Measurements from ENCODE around the gene KPTN. TPM values are rescaled to one million over a fixed set of nuclear protein-coding genes. Genes with fewer than 3 reads are reported as not detected.

Gene KPTN
- total and polyA plus RNA-seq, 2 donors (not counting 1 experiment from before 2014, with no cell fraction given) = 8.1 to 11.4 TPM

DNA sequence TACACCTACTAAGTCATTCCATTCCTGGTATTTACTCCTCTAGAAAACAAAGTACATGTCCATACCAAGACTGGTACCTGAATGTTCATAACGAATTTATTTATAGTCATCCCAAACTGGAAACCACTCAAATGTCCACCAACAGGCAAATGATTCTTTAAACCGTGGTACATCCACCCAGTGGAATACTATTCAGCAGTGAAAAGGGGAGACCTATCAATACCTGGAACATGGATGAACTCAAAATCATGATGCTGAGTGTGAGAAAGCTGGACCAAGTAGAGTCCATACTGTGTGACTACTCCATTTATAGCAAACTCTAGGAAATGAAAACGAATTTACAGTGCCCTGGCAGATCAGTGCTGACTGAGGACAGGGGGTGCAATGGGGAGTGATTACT is 42.8 kb upstream of the KPTN start:
- Mint-ChIP-seq H3K4me1 (peaks cover 5% of the 10 kb centered on the region), H3K27me3 (peaks cover 28% of the 10 kb centered on the region), H3K27ac (no peak overlapping the region), H3K4me3 (no peak overlapping the region), H3K9me3 (ENCODE audit: insufficient read depth) (no peaks in the 10 kb centered on the region)
- no peaks in the 10 kb centered on the region for H3K36me3 ChIP-seq (replicated peaks in 1 of 2; ENCODE audit: control extremely low read depth in 1 of 2, control insufficient read depth in 1 of 2, extremely low read depth in 1 of 2, insufficient read depth in 2 of 2, low read length in 1 of 2)
- H3K9ac ChIP-seq (ENCODE audit: low read length) = no peak overlapping the region
- H3K79me2 ChIP-seq (ENCODE audit: control insufficient read depth, insufficient read depth, low read length) = no peaks in the 10 kb centered on the region
- no peak overlapping the region for H2AFZ ChIP-seq (ENCODE audit: insufficient read depth, low read depth, low read length, poor library complexity, severe bottlenecking)
- WGBS (ENCODE audit: insufficient coverage) = no CpG with 5 or more reads among the region's 3 CpGs
- no peak for ATAC-seq (ENCODE audit: low read depth)
- H3K27ac ChIP-seq (ENCODE audit: low read length in 2 of 2) = no peak overlapping the region
- TF ChIP-seq, protein P1, sequence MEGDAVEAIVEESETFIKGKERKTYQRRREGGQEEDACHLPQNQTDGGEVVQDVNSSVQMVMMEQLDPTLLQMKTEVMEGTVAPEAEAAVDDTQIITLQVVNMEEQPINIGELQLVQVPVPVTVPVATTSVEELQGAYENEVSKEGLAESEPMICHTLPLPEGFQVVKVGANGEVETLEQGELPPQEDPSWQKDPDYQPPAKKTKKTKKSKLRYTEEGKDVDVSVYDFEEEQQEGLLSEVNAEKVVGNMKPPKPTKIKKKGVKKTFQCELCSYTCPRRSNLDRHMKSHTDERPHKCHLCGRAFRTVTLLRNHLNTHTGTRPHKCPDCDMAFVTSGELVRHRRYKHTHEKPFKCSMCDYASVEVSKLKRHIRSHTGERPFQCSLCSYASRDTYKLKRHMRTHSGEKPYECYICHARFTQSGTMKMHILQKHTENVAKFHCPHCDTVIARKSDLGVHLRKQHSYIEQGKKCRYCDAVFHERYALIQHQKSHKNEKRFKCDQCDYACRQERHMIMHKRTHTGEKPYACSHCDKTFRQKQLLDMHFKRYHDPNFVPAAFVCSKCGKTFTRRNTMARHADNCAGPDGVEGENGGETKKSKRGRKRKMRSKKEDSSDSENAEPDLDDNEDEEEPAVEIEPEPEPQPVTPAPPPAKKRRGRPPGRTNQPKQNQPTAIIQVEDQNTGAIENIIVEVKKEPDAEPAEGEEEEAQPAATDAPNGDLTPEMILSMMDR (IDR thresholded peaks at IDR 0.05) = no peak
- no peak for TF ChIP-seq EZH2 (IDR thresholded peaks at IDR 0.05; ENCODE audit: borderline replicate concordance, insufficient read depth, low read depth, low read length, poor library complexity, severe bottlenecking)
- POLR2A ChIA-PET = interaction anchor here (0.6 kb wide), 1 partner anchor 19 kb away, joined by 6 read pairs; no protein-coding TSS in a partner anchor
- no peak for DNase-seq
- CTCF ChIA-PET = no interaction called here
- no peak overlapping the region for H3K4me3 ChIP-seq (ENCODE audit: control extremely low read depth in 1 of 5, extremely low read depth in 1 of 5, insufficient read depth in 1 of 5, low read depth in 2 of 5, low read length in 4 of 5)
- intact Hi-C loops (cut with micrococcal nuclease) = no loop called here
- H3K4me2 ChIP-seq (replicated peaks; ENCODE audit: low read depth, low read length, poor library complexity, severe bottlenecking) = no peak overlapping the region
- H3K4me1 ChIP-seq (ENCODE audit: control insufficient read depth in 2 of 2, insufficient read depth in 2 of 2, low read length in 2 of 2) = peaks cover 5 to 11% of the 10 kb centered on the region in 2 donors
- H3K27me3 ChIP-seq (replicated peaks in 1 of 4; ENCODE audit: control extremely low read depth in 1 of 4, control insufficient read depth in 3 of 4, insufficient read depth in 4 of 4, low read length in 3 of 4) = peaks cover 2 to 32% (median 16%) of the 10 kb centered on the region in 4 experiments
- peaks cover 0 to 14% (median 0%) of the 10 kb centered on the region in 3 donors for H3K9me3 ChIP-seq (ENCODE audit: control extremely low read depth in 1 of 3, control insufficient read depth in 2 of 3, insufficient read depth in 1 of 3, low read length in 2 of 3)
- no peaks in the 10 kb centered on the region for H4K20me1 ChIP-seq (ENCODE audit: control insufficient read depth, insufficient read depth, low read length, poor library complexity, severe bottlenecking)

DNA sequence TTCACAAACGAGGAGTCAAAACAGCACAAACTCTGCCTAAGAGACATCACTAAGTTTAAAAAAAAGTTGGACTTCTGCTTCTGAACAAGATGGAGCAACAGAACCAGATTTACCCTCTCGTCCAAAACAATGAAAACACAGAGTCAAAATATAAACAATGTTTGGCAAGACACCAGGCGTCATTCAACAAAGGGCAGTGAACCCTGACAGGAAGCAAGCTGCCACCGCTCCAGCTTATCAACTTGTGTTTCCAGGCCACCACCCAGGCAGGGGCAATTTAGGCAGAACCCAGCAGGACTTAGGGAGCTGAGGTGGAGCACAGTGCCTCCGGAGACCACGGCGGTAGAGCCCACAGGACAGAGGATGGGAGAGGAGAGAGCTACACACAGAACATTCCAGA is 39.5 kb upstream of the KPTN start:
- H4K20me1 ChIP-seq (ENCODE audit: control insufficient read depth, insufficient read depth, low read length, poor library complexity, severe bottlenecking) = no peaks in the 10 kb centered on the region
- no peak for ATAC-seq (ENCODE audit: low read depth)
- POLR2A ChIA-PET = no interaction called here
- peaks cover 2 to 53% (median 24%) of the 10 kb centered on the region in 4 experiments for H3K27me3 ChIP-seq (replicated peaks in 1 of 4; ENCODE audit: control extremely low read depth in 1 of 4, control insufficient read depth in 3 of 4, insufficient read depth in 4 of 4, low read length in 3 of 4)
- no peak overlapping the region for H3K9ac ChIP-seq (ENCODE audit: low read length)
- 48% methylated on average over 7 of the region's 7 CpGs for WGBS (ENCODE audit: insufficient coverage)
- Mint-ChIP-seq H3K9me3 (ENCODE audit: insufficient read depth) (no peaks in the 10 kb centered on the region), H3K4me1 (peaks cover 20% of the 10 kb centered on the region), H3K27me3 (peaks cover 33% of the 10 kb centered on the region), H3K4me3 (no peak overlapping the region), H3K27ac (no peak overlapping the region)
- no peak for DNase-seq
- H3K9me3 ChIP-seq (ENCODE audit: control extremely low read depth in 1 of 3, control insufficient read depth in 2 of 3, insufficient read depth in 1 of 3, low read length in 2 of 3) = peaks cover 0 to 7% (median 0%) of the 10 kb centered on the region in 3 donors
- CTCF ChIA-PET = interaction anchor here (1.2 to 1.5 kb wide), 2 partner anchors 7 to 87 kb away, joined by 3 read pairs; no protein-coding TSS in a partner anchor
- no peak for TF ChIP-seq EZH2 (IDR thresholded peaks at IDR 0.05; ENCODE audit: borderline replicate concordance, insufficient read depth, low read depth, low read length, poor library complexity, severe bottlenecking)
- TF ChIP-seq, protein P1 (IDR thresholded peaks at IDR 0.05) = no peak
- H3K4me2 ChIP-seq (replicated peaks; ENCODE audit: low read depth, low read length, poor library complexity, severe bottlenecking) = no peak overlapping the region
- H2AFZ ChIP-seq (ENCODE audit: insufficient read depth, low read depth, low read length, poor library complexity, severe bottlenecking) = no peak overlapping the region
- H3K36me3 ChIP-seq (replicated peaks in 1 of 2; ENCODE audit: control extremely low read depth in 1 of 2, control insufficient read depth in 1 of 2, extremely low read depth in 1 of 2, insufficient read depth in 2 of 2, low read length in 1 of 2) = no peaks in the 10 kb centered on the region
- H3K4me3 ChIP-seq (ENCODE audit: control extremely low read depth in 1 of 5, extremely low read depth in 1 of 5, insufficient read depth in 1 of 5, low read depth in 2 of 5, low read length in 4 of 5) = no peak overlapping the region
- peaks cover 29 to 31% of the 10 kb centered on the region in 2 donors for H3K4me1 ChIP-seq (ENCODE audit: control insufficient read depth in 2 of 2, insufficient read depth in 2 of 2, low read length in 2 of 2)
- H3K27ac ChIP-seq (ENCODE audit: low read length in 2 of 2) = no peak overlapping the region
- no peaks in the 10 kb centered on the region for H3K79me2 ChIP-seq (ENCODE audit: control insufficient read depth, insufficient read depth, low read length)
- intact Hi-C loops (cut with micrococcal nuclease) = no loop called here
